IPS-NIHi11 (cell line): Measurements from ENCODE around the gene SPP2.

ENCODE experiments used
- DNase-seq: peaks from one replicate; pipeline ENCODE4 v3.0.0; 2012; ENCODE audit warnings: mixed read lengths, low spot score

SPP2 gene

GRCh38 chr2:234038076-234038802 lies 12.3 kb upstream of the SPP2 start:
- no peak for DNase-seq

GRCh38 chr2:234044157-234044556 lies 6.3 kb upstream of the SPP2 start:
- no peak for DNase-seq

- DNase-seq: no peak
Observed at GRCh38 chr2:234046521-234046920, 4.0 kb upstream of the SPP2 start.

GRCh38 chr2:234047361-234047760 lies 3.1 kb upstream of the SPP2 start:
- DNase-seq: no peak

GRCh38 chr2:234048049-234048448 lies 2.5 kb upstream of the SPP2 start:
- DNase-seq: no peak

GRCh38 chr2:234051374-234052070 lies 1.0 kb downstream of the SPP2 start:
- no peak for DNase-seq

- no peak for DNase-seq
Observed at GRCh38 chr2:234058881-234059280, 8.4 kb downstream of the SPP2 start.

GRCh38 chr2:234060236-234060635 lies 9.7 kb downstream of the SPP2 start:
- DNase-seq: no peak

- no peak for DNase-seq
Observed at GRCh38 chr2:234061624-234062257, 11.2 kb downstream of the SPP2 start.

GRCh38 chr2:234066587-234066986 lies 16.1 kb downstream of the SPP2 start:
- no peak for DNase-seq

- DNase-seq: no peak
Observed at GRCh38 chr2:234071664-234072063, 21.2 kb downstream of the SPP2 start.

- DNase-seq: no peak
Observed at GRCh38 chr2:234072454-234072853, 22.0 kb downstream of the SPP2 start.

- DNase-seq: no peak
Observed at GRCh38 chr2:234074751-234075517, 24.4 kb downstream of the SPP2 start.

- DNase-seq: no peak
Observed at GRCh38 chr2:234075518-234075915, 25.0 kb downstream of the SPP2 start.

- no peak for DNase-seq
Observed at GRCh38 chr2:234075947-234076346, 25.4 kb downstream of the SPP2 start.

GRCh38 chr2:234076451-234076850 lies 25.9 kb downstream of the SPP2 start:
- DNase-seq: no peak

GRCh38 chr2:234078129-234078528 lies 27.6 kb downstream of the SPP2 start:
- no peak for DNase-seq

- peak; percentile 31 for DNase-seq
Observed at GRCh38 chr2:234081970-234082822, 31.7 kb downstream of the SPP2 start.

GRCh38 chr2:234083572-234084348 lies 33.3 kb downstream of the SPP2 start:
- no peak for DNase-seq

GRCh38 chr2:234091432-234091879 lies 41.0 kb downstream of the SPP2 start:
- DNase-seq: no peak

GRCh38 chr2:234091883-234092282 lies 41.4 kb downstream of the SPP2 start:
- DNase-seq: no peak
